HCT116 (cell line): ENCODE results near the gene OR3A3. TPM values are rescaled to one million over a fixed set of nuclear protein-coding genes. Genes with fewer than 3 reads are reported as not detected.

Experiments used
- ATAC-seq: fragments of 200-7000 bp; cut with Tn5 transposase; 2 replicates; pipeline ENCODE4 v1.9.1; 2020; ENCODE audit warnings: mild to moderate bottlenecking, moderate library complexity
- BruUV-seq: library from RNA; stranded (reverse); fragments of 400-500 nt; replicated peaks from 2 replicates; lab custom pipeline; 2021; lab: Mats Ljungman, UMichigan
- CTCF ChIA-PET: fragments of 300-600 bp; sonication (Branson Sonifier 250); formaldehyde crosslinking; loops from one replicate; lab custom pipeline; 2021; ENCODE audit warnings: antibody characterized with exemption; lab: Charles Lee
- POLR2A ChIA-PET: fragments of 300-600, 350-600 bp; sonication (Branson Sonifier 250); formaldehyde crosslinking; loops from one replicate; lab custom pipeline; 2021; ENCODE audit warnings: antibody characterized with exemption; lab: Charles Lee
- RAD21 ChIA-PET, 2 experiments: fragments of 300-600 bp; sonication (Branson Sonifier 250); formaldehyde crosslinking; loops; one replicate each; lab custom pipeline; 2023; ENCODE audit warnings: low total read pairs in 2 of 2; ENCODE audit not compliant: uncharacterized antibody in 2 of 2, unreplicated experiment in 2 of 2, low non-redundant PET in 1 of 2; lab: Charles Lee
- DNase-seq: peaks from one replicate; pipeline ENCODE4 v3.0.0-alpha.2; 2010; ENCODE audit warnings: low read depth, low spot score
- H2AFZ ChIP-seq: fragments of 200-600 bp; shearing (Covaris generic), sonication (generic); 2 replicates; pipeline ENCODE4 v1.6.1; 2017; ENCODE audit warnings: low read depth, mixed run types, mixed read lengths, antibody characterized with exemption, low read length; ENCODE audit not compliant: poor library complexity, severe bottlenecking
- H3K27ac ChIP-seq: 2 replicates; pipeline ENCODE4 v1.5.1; 2012; ENCODE audit warnings: low read depth, low read length
- H3K27me3 ChIP-seq: fragments of 200-600 bp; sonication (generic); 2 replicates; pipeline ENCODE4 v1.6.1; 2016; ENCODE audit warnings: mixed run types, low read length, mixed read lengths; ENCODE audit not compliant: insufficient read depth
- H3K36me3 ChIP-seq, 2 experiments: fragments of 200-500 bp in 1 of 2; fragments of 200-600 bp in 1 of 2; sonication (Bioruptor generic) in 1 of 2; sonication (generic) in 1 of 2; 2 replicates each; pipeline versions ENCODE4 v1.5.1 to v1.6.1; 2014 to 2016; ENCODE audit warnings: low read length in 2 of 2, inconsistent platforms in 1 of 2, mixed read lengths in 1 of 2, mixed run types in 1 of 2; ENCODE audit not compliant: insufficient read depth in 2 of 2, control insufficient read depth in 1 of 2
- H3K4me1 ChIP-seq, 2 experiments: fragments of 200-600 bp in 1 of 2; sonication (generic) in 1 of 2; 2 replicates each; pipeline versions ENCODE4 v1.5.1 to v1.6.1; 2012 to 2017; ENCODE audit warnings: low read length in 2 of 2, inconsistent platforms in 1 of 2, mild to moderate bottlenecking in 1 of 2, mixed read lengths in 1 of 2, mixed run types in 1 of 2, moderate library complexity in 1 of 2; ENCODE audit not compliant: insufficient read depth in 2 of 2, control insufficient read depth in 1 of 2
- H3K4me2 ChIP-seq: fragments of 200-600 bp; sonication (generic); 2 replicates; pipeline ENCODE4 v1.6.1; 2017; ENCODE audit warnings: mixed run types, low read length, mixed read lengths
- H3K4me3 ChIP-seq, 2 experiments: fragments of 200-600 bp in 1 of 2; sonication (generic) in 1 of 2; replicated peaks in 1 of 2; 2 replicates each; pipeline ENCODE4 v1.5.1; 2011 to 2016; ENCODE audit warnings: low read length in 2 of 2, control low read depth in 1 of 2, low read depth in 1 of 2, mild to moderate bottlenecking in 1 of 2, mixed read lengths in 1 of 2, mixed run types in 1 of 2
- H3K79me2 ChIP-seq: fragments of 200-600 bp; sonication (generic); 2 replicates; pipeline ENCODE4 v1.6.1; 2017; ENCODE audit warnings: mild to moderate bottlenecking, mixed run types, low read length, moderate library complexity, mixed read lengths; ENCODE audit not compliant: insufficient read depth
- H3K9ac ChIP-seq: fragments of 200-600 bp; sonication (generic); 2 replicates; pipeline ENCODE4 v1.6.1; 2016; ENCODE audit warnings: low read length, mixed read lengths
- H3K9me2 ChIP-seq: fragments of 200-600 bp; sonication (generic), shearing (Covaris generic); 2 replicates; pipeline ENCODE4 v1.6.1; 2017; ENCODE audit warnings: mixed run types, mild to moderate bottlenecking, moderate library complexity; ENCODE audit not compliant: insufficient read depth
- H3K9me3 ChIP-seq, 2 experiments: fragments of 200-500 bp in 1 of 2; fragments of 200-600 bp in 1 of 2; sonication (Bioruptor generic) in 1 of 2; sonication (generic) in 1 of 2; 2 replicates each; pipeline ENCODE4 v1.6.1; 2014 to 2017; ENCODE audit warnings: low read length in 2 of 2, mixed read lengths in 2 of 2, inconsistent platforms in 1 of 2, low read depth in 1 of 2, mild to moderate bottlenecking in 1 of 2, mixed run types in 1 of 2, moderate library complexity in 1 of 2; ENCODE audit not compliant: control insufficient read depth in 1 of 2, insufficient read depth in 1 of 2
- H4K20me1 ChIP-seq: fragments of 200-600 bp; sonication (generic), shearing (Covaris generic); 2 replicates; pipeline ENCODE4 v1.6.1; 2017; ENCODE audit warnings: mixed run types, mild to moderate bottlenecking, moderate library complexity; ENCODE audit not compliant: insufficient read depth
- EGR1 ChIP-seq: IDR thresholded peaks from 2 replicates; pipeline ENCODE4 v1.6.1; 2012; ENCODE audit warnings: low read depth
- JUND ChIP-seq: IDR thresholded peaks from 2 replicates; pipeline ENCODE4 v1.6.1; 2012
- ZFX ChIP-seq: fragments of 450-650 bp; IDR thresholded peaks from 2 replicates; pipeline ENCODE4 v1.6.1; 2017
- intact Hi-C: fragments of 100-400 bp; cut with micrococcal nuclease; formaldehyde crosslinking; loops from 2 replicates; pipeline ENCODE4 v1.10.0; 2022
- total RNA-seq: library from RNA; stranded (reverse); gene quantifications from one replicate; pipeline ENCODE4 v1.2.1, GENCODE V29; 2021; ENCODE audit not compliant: unreplicated experiment
- TF ChIP-seq, protein P1 (sequence below): IDR thresholded peaks from 2 replicates; pipeline ENCODE4 v1.6.1; 2012; ENCODE audit warnings: low read depth
- TF ChIP-seq, protein P2 (sequence below), 3 experiments: fragments of 200-600 bp in 1 of 3; sonication (generic) in 1 of 3; IDR thresholded peaks in 2 of 3; conservative IDR thresholded peaks in 1 of 3; 2 replicates each; pipeline ENCODE4 v1.5.1; 2012 to 2017; ENCODE audit warnings: low read depth in 2 of 3, low read length in 2 of 3, antibody characterized with exemption in 1 of 3, borderline replicate concordance in 1 of 3, control low read depth in 1 of 3, mild to moderate bottlenecking in 1 of 3, mixed read lengths in 1 of 3, mixed run types in 1 of 3, moderate library complexity in 1 of 3; ENCODE audit not compliant: insufficient read depth in 1 of 3

Gene OR3A3
- total RNA-seq, 1 experiment from 2014 or later = not detected

DNA sequence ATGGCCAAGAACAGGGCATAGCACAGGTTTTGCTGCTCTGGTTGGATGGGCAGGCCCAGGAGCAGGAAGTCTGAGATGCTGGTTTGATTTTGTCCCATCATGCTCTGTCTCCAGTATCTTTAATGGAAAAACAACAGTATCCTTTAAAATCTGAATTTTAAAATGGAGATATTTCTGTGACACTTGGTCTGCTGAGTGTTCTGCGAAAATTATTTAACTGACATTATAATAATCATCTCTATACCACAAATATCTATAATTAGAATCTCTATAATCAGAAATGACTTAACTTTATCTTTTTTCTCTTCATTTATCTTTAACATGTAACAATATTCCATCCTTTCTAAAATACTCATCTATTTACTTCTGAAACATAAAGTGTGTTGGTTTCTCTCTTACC, 12.9 kb upstream of the OR3A3 start, which contains the start of gene OR1E1:
OR1E1 (minus strand) TSS at position 101 of the 400 bp plus-strand sequence; CDS start at position 101, 0 bp downstream.
- POLR2A ChIA-PET = no interaction called here
- no peaks in the 10 kb centered on the region for H3K9me2 ChIP-seq
- ATAC-seq (no peak), DNase-seq (no peak)
- no TSS peak for BruUV-seq
- H3K79me2 ChIP-seq = no peaks in the 10 kb centered on the region
- no peak within 1 kb of the TSS for H3K4me3 ChIP-seq
- H3K27me3 ChIP-seq = peaks cover 10% of the 10 kb centered on the region; the same call in 1 of the 2 replicates
- H3K9me3 ChIP-seq = no peaks in the 10 kb centered on the region
- H3K9ac ChIP-seq = no peak within 1 kb of the TSS
- H3K4me1 ChIP-seq = no peaks in the 10 kb centered on the region
- intact Hi-C loops = no loop called here
- CTCF ChIA-PET = no interaction called here
- TF ChIP-seq, protein P1, sequence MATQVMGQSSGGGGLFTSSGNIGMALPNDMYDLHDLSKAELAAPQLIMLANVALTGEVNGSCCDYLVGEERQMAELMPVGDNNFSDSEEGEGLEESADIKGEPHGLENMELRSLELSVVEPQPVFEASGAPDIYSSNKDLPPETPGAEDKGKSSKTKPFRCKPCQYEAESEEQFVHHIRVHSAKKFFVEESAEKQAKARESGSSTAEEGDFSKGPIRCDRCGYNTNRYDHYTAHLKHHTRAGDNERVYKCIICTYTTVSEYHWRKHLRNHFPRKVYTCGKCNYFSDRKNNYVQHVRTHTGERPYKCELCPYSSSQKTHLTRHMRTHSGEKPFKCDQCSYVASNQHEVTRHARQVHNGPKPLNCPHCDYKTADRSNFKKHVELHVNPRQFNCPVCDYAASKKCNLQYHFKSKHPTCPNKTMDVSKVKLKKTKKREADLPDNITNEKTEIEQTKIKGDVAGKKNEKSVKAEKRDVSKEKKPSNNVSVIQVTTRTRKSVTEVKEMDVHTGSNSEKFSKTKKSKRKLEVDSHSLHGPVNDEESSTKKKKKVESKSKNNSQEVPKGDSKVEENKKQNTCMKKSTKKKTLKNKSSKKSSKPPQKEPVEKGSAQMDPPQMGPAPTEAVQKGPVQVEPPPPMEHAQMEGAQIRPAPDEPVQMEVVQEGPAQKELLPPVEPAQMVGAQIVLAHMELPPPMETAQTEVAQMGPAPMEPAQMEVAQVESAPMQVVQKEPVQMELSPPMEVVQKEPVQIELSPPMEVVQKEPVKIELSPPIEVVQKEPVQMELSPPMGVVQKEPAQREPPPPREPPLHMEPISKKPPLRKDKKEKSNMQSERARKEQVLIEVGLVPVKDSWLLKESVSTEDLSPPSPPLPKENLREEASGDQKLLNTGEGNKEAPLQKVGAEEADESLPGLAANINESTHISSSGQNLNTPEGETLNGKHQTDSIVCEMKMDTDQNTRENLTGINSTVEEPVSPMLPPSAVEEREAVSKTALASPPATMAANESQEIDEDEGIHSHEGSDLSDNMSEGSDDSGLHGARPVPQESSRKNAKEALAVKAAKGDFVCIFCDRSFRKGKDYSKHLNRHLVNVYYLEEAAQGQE = no peak
- no peak for TF ChIP-seq EGR1
- no peak for TF ChIP-seq ZFX
- no peak for TF ChIP-seq JUND
- TF ChIP-seq, protein P2, sequence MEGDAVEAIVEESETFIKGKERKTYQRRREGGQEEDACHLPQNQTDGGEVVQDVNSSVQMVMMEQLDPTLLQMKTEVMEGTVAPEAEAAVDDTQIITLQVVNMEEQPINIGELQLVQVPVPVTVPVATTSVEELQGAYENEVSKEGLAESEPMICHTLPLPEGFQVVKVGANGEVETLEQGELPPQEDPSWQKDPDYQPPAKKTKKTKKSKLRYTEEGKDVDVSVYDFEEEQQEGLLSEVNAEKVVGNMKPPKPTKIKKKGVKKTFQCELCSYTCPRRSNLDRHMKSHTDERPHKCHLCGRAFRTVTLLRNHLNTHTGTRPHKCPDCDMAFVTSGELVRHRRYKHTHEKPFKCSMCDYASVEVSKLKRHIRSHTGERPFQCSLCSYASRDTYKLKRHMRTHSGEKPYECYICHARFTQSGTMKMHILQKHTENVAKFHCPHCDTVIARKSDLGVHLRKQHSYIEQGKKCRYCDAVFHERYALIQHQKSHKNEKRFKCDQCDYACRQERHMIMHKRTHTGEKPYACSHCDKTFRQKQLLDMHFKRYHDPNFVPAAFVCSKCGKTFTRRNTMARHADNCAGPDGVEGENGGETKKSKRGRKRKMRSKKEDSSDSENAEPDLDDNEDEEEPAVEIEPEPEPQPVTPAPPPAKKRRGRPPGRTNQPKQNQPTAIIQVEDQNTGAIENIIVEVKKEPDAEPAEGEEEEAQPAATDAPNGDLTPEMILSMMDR (IDR thresholded peaks at IDR 0.05 in 2 of 3, conservative IDR thresholded peaks at IDR 0.05 in 1 of 3; ENCODE audit: borderline replicate concordance in 1 of 3, insufficient read depth in 1 of 3, low read depth in 2 of 3, low read length in 2 of 3) = no peak
- no peaks in the 10 kb centered on the region for H3K36me3 ChIP-seq
- no peak within 1 kb of the TSS for H3K27ac ChIP-seq
- no peak within 1 kb of the TSS for H3K4me2 ChIP-seq
- H2AFZ ChIP-seq = no peak within 1 kb of the TSS
- H4K20me1 ChIP-seq = no peaks in the 10 kb centered on the region
- RAD21 ChIA-PET = no interaction called here
